ENCODE results near the gene SUPT3H. TPM values are rescaled to one million over a fixed set of nuclear protein-coding genes. Genes with fewer than 3 reads are reported as not detected.

The SUPT3H gene
- total RNA-seq, 1 donor from 2014 or later, result 13.3 TPM

- TF ChIP-seq CTCF (IDR thresholded peaks at IDR 0.05), result no peak
- H3K4me3 Mint-ChIP-seq (ENCODE audit: unreplicated experiment), result no peak overlapping the region
- no peak for DNase-seq (ENCODE audit: low spot score)
- H3K27ac Mint-ChIP-seq (ENCODE audit: unreplicated experiment), result no peak overlapping the region
- H3K36me3 Mint-ChIP-seq (ENCODE audit: low read depth), result no peaks in the 10 kb centered on the region
- H3K4me1 Mint-ChIP-seq (ENCODE audit: low read depth), result peaks cover 12% of the 10 kb centered on the region
- H3K9me3 Mint-ChIP-seq (ENCODE audit: low read depth), result no peaks in the 10 kb centered on the region
- no peaks in the 10 kb centered on the region for H3K27me3 Mint-ChIP-seq (ENCODE audit: low read depth)
These were observed 11.2 kb downstream of the SUPT3H start for GRCh38 chr6:45366534-45366933.

GRCh38 chr6:45365036-45365435, 12.7 kb downstream of the SUPT3H start:
- no peak overlapping the region for H3K27ac Mint-ChIP-seq (ENCODE audit: unreplicated experiment)
- peaks cover 18% of the 10 kb centered on the region for H3K4me1 Mint-ChIP-seq (ENCODE audit: low read depth)
- no peak for DNase-seq (ENCODE audit: low spot score)
- H3K36me3 Mint-ChIP-seq (ENCODE audit: low read depth), result no peaks in the 10 kb centered on the region
- no peaks in the 10 kb centered on the region for H3K27me3 Mint-ChIP-seq (ENCODE audit: low read depth)
- TF ChIP-seq CTCF (IDR thresholded peaks at IDR 0.05), result no peak
- no peaks in the 10 kb centered on the region for H3K9me3 Mint-ChIP-seq (ENCODE audit: low read depth)
- no peak overlapping the region for H3K4me3 Mint-ChIP-seq (ENCODE audit: unreplicated experiment)

GRCh38 chr6:45364466-45364865, 13.3 kb downstream of the SUPT3H start:
- peaks cover 19% of the 10 kb centered on the region for H3K4me1 Mint-ChIP-seq (ENCODE audit: low read depth)
- H3K36me3 Mint-ChIP-seq (ENCODE audit: low read depth), result no peaks in the 10 kb centered on the region
- no peak for DNase-seq (ENCODE audit: low spot score)
- no peaks in the 10 kb centered on the region for H3K27me3 Mint-ChIP-seq (ENCODE audit: low read depth)
- no peak overlapping the region for H3K4me3 Mint-ChIP-seq (ENCODE audit: unreplicated experiment)
- no peaks in the 10 kb centered on the region for H3K9me3 Mint-ChIP-seq (ENCODE audit: low read depth)
- H3K27ac Mint-ChIP-seq (ENCODE audit: unreplicated experiment), result no peak overlapping the region
- no peak for TF ChIP-seq CTCF (IDR thresholded peaks at IDR 0.05)

GRCh38 chr6:45353654-45354053, 24.1 kb downstream of the SUPT3H start:
- Mint-ChIP-seq H3K27ac (ENCODE audit: unreplicated experiment) (no peak overlapping the region), H3K4me1 (ENCODE audit: low read depth) (peaks cover 29% of the 10 kb centered on the region), H3K4me3 (ENCODE audit: unreplicated experiment) (no peak overlapping the region), H3K36me3 (ENCODE audit: low read depth) (no peaks in the 10 kb centered on the region), H3K9me3 (ENCODE audit: low read depth) (no peaks in the 10 kb centered on the region), H3K27me3 (ENCODE audit: low read depth) (no peaks in the 10 kb centered on the region)
- no peak for DNase-seq (ENCODE audit: low spot score)
- no peak for TF ChIP-seq CTCF (IDR thresholded peaks at IDR 0.05)

GRCh38 chr6:45351667-45352066, 26.1 kb downstream of the SUPT3H start:
- no peak for TF ChIP-seq CTCF (IDR thresholded peaks at IDR 0.05)
- no peaks in the 10 kb centered on the region for H3K36me3 Mint-ChIP-seq (ENCODE audit: low read depth)
- H3K27me3 Mint-ChIP-seq (ENCODE audit: low read depth), result no peaks in the 10 kb centered on the region
- DNase-seq (ENCODE audit: low spot score), result no peak
- H3K9me3 Mint-ChIP-seq (ENCODE audit: low read depth), result no peaks in the 10 kb centered on the region
- H3K27ac Mint-ChIP-seq (ENCODE audit: unreplicated experiment), result no peak overlapping the region
- peaks cover 29% of the 10 kb centered on the region for H3K4me1 Mint-ChIP-seq (ENCODE audit: low read depth)
- no peak overlapping the region for H3K4me3 Mint-ChIP-seq (ENCODE audit: unreplicated experiment)

Data from chondrocyte (in vitro differentiated cells).